Stimulated activated naive CD8-positive, alpha-beta T cell treated with anti-CD3 and anti-CD28 coated beads, Interleukin-15, amount 100 ng/mL, for 72 hours (primary cell): ENCODE measurements around the gene FMN2.

Experiments used
- ATAC-seq: fragments of 150-1000 bp; cut with Tn5 transposase; 2 replicates; pipeline ENCODE4 v1.10.0; 2021; ENCODE audit warnings: mild to moderate bottlenecking, moderate library complexity
- DNase-seq, 2 donors: peaks; one replicate each; pipeline ENCODE4 v3.0.0; 2021 to 2022
- H3K27ac Mint-ChIP-seq, 2 donors: one replicate each; pipeline ENCODE4 v1.8.0; 2022; ENCODE audit warnings: mild to moderate bottlenecking in 2 of 2, mixed read lengths in 2 of 2, moderate library complexity in 2 of 2
- H3K27me3 Mint-ChIP-seq: one replicate; pipeline ENCODE4 v1.8.0; 2022; ENCODE audit warnings: mixed read lengths
- H3K4me1 Mint-ChIP-seq: one replicate; pipeline ENCODE4 v1.8.0; 2022; ENCODE audit warnings: mild to moderate bottlenecking, mixed read lengths
- H3K4me3 Mint-ChIP-seq, 2 donors: one replicate each; pipeline ENCODE4 v1.8.0; 2022; ENCODE audit warnings: mild to moderate bottlenecking in 2 of 2, mixed read lengths in 2 of 2, moderate library complexity in 1 of 2
- H3K9me3 Mint-ChIP-seq, 2 donors: one replicate each; pipeline ENCODE4 v1.8.0; 2022; ENCODE audit warnings: mixed read lengths in 2 of 2

Gene FMN2

GRCh38 chr1:240344918-240345317 is 253.2 kb downstream of the FMN2 start:
- Mint-ChIP-seq H3K4me1 (no peaks in the 10 kb centered on the region), H3K27ac (no peak overlapping the region), H3K9me3 (peaks cover 0 to 5% of the 10 kb centered on the region in 2 donors), H3K27me3 (no peaks in the 10 kb centered on the region), H3K4me3 (no peak overlapping the region)
- ATAC-seq: no peak
- DNase-seq: no peak

- H3K9me3 Mint-ChIP-seq: peaks cover 9 to 16% of the 10 kb centered on the region in 2 donors
- ATAC-seq: no peak
- H3K4me3 Mint-ChIP-seq: no peak overlapping the region
- H3K4me1 Mint-ChIP-seq: no peaks in the 10 kb centered on the region
- DNase-seq: no peak
- no peaks in the 10 kb centered on the region for H3K27me3 Mint-ChIP-seq
- no peak overlapping the region for H3K27ac Mint-ChIP-seq
These were observed 258.0 kb downstream of the FMN2 start for GRCh38 chr1:240349695-240350094.

GRCh38 chr1:240350910-240351331 is 259.2 kb downstream of the FMN2 start:
- Mint-ChIP-seq H3K9me3 (peaks cover 9 to 16% of the 10 kb centered on the region in 2 donors), H3K4me3 (no peak overlapping the region), H3K4me1 (no peaks in the 10 kb centered on the region), H3K27ac (no peak overlapping the region), H3K27me3 (no peaks in the 10 kb centered on the region)
- no peak for ATAC-seq
- no peak for DNase-seq

- Mint-ChIP-seq H3K27me3 (no peaks in the 10 kb centered on the region), H3K4me1 (no peaks in the 10 kb centered on the region), H3K4me3 (no peak overlapping the region), H3K27ac (no peak overlapping the region), H3K9me3 (peaks cover 9 to 16% of the 10 kb centered on the region in 2 donors)
- no peak for ATAC-seq
- no peak for DNase-seq
These were observed 260.0 kb downstream of the FMN2 start for GRCh38 chr1:240351690-240352089.

GRCh38 chr1:240352769-240353168 is 261.1 kb downstream of the FMN2 start:
- H3K4me3 Mint-ChIP-seq: no peak overlapping the region
- peaks cover 9 to 16% of the 10 kb centered on the region in 2 donors for H3K9me3 Mint-ChIP-seq
- DNase-seq (no peak), ATAC-seq (no peak)
- H3K27ac Mint-ChIP-seq: no peak overlapping the region
- no peaks in the 10 kb centered on the region for H3K27me3 Mint-ChIP-seq
- no peaks in the 10 kb centered on the region for H3K4me1 Mint-ChIP-seq

- Mint-ChIP-seq H3K9me3 (peaks cover 16 to 18% of the 10 kb centered on the region in 2 donors), H3K4me3 (no peak overlapping the region), H3K27me3 (no peaks in the 10 kb centered on the region), H3K27ac (no peak overlapping the region), H3K4me1 (no peaks in the 10 kb centered on the region)
- no peak for DNase-seq
- no peak for ATAC-seq
These were observed 264.9 kb downstream of the FMN2 start for GRCh38 chr1:240356568-240356967.

- no peaks in the 10 kb centered on the region for H3K27me3 Mint-ChIP-seq
- no peaks in the 10 kb centered on the region for H3K4me1 Mint-ChIP-seq
- H3K4me3 Mint-ChIP-seq: no peak overlapping the region
- H3K27ac Mint-ChIP-seq: no peak overlapping the region
- ATAC-seq: no peak
- H3K9me3 Mint-ChIP-seq: peaks cover 8 to 13% of the 10 kb centered on the region in 2 donors
- no peak for DNase-seq
These were observed 270.4 kb downstream of the FMN2 start for GRCh38 chr1:240362046-240362445.

- ATAC-seq: no peak
These were observed 271.1 kb downstream of the FMN2 start for GRCh38 chr1:240362826-240363225.

GRCh38 chr1:240363315-240363714 is 271.6 kb downstream of the FMN2 start:
- no peak for ATAC-seq
- DNase-seq: no peak
- H3K27me3 Mint-ChIP-seq: no peaks in the 10 kb centered on the region
- no peaks in the 10 kb centered on the region for H3K4me1 Mint-ChIP-seq
- no peak overlapping the region for H3K4me3 Mint-ChIP-seq
- no peak overlapping the region for H3K27ac Mint-ChIP-seq
- H3K9me3 Mint-ChIP-seq: peaks cover 8 to 13% of the 10 kb centered on the region in 2 donors

More at GRCh38 chr1:240362826-240363225, 271.1 kb downstream of the FMN2 start:
- no peak for DNase-seq
- Mint-ChIP-seq H3K27ac (no peak overlapping the region), H3K4me3 (no peak overlapping the region), H3K4me1 (no peaks in the 10 kb centered on the region), H3K9me3 (peaks cover 8 to 13% of the 10 kb centered on the region in 2 donors), H3K27me3 (no peaks in the 10 kb centered on the region)

- no peaks in the 10 kb centered on the region for H3K4me1 Mint-ChIP-seq
- H3K27me3 Mint-ChIP-seq: no peaks in the 10 kb centered on the region
- DNase-seq (no peak), ATAC-seq (no peak)
- H3K27ac Mint-ChIP-seq: no peak overlapping the region
- peaks cover 8 to 13% of the 10 kb centered on the region in 2 donors for H3K9me3 Mint-ChIP-seq
- no peak overlapping the region for H3K4me3 Mint-ChIP-seq
These were observed 272.2 kb downstream of the FMN2 start for GRCh38 chr1:240363914-240364313.

GRCh38 chr1:240366636-240367035 is 275.0 kb downstream of the FMN2 start:
- no peaks in the 10 kb centered on the region for H3K4me1 Mint-ChIP-seq
- no peak overlapping the region for H3K27ac Mint-ChIP-seq
- H3K9me3 Mint-ChIP-seq: no peaks in the 10 kb centered on the region
- no peak overlapping the region for H3K4me3 Mint-ChIP-seq
- DNase-seq: no peak
- no peaks in the 10 kb centered on the region for H3K27me3 Mint-ChIP-seq
- no peak for ATAC-seq

GRCh38 chr1:240385551-240385950 is 293.9 kb downstream of the FMN2 start:
- no peaks in the 10 kb centered on the region for H3K27me3 Mint-ChIP-seq
- H3K4me3 Mint-ChIP-seq: no peak overlapping the region
- H3K9me3 Mint-ChIP-seq: peaks cover 5 to 7% of the 10 kb centered on the region in 2 donors
- no peak for DNase-seq
- H3K27ac Mint-ChIP-seq: no peak overlapping the region
- H3K4me1 Mint-ChIP-seq: no peaks in the 10 kb centered on the region
- ATAC-seq: no peak

- H3K27ac Mint-ChIP-seq: no peak overlapping the region
These were observed 294.6 kb downstream of the FMN2 start for GRCh38 chr1:240385985-240386978.

GRCh38 chr1:240387051-240387450 is 295.4 kb downstream of the FMN2 start:
- ATAC-seq (no peak), DNase-seq (no peak)
- H3K27ac Mint-ChIP-seq: no peak overlapping the region
- no peak overlapping the region for H3K4me3 Mint-ChIP-seq
- H3K9me3 Mint-ChIP-seq: no peaks in the 10 kb centered on the region
- no peaks in the 10 kb centered on the region for H3K4me1 Mint-ChIP-seq
- no peaks in the 10 kb centered on the region for H3K27me3 Mint-ChIP-seq

More at GRCh38 chr1:240385985-240386978, 294.6 kb downstream of the FMN2 start:
- H3K4me3 Mint-ChIP-seq: no peak overlapping the region
- no peaks in the 10 kb centered on the region for H3K4me1 Mint-ChIP-seq
- ATAC-seq: no peak
- no peaks in the 10 kb centered on the region for H3K9me3 Mint-ChIP-seq
- H3K27me3 Mint-ChIP-seq: no peaks in the 10 kb centered on the region
- DNase-seq: no peak

GRCh38 chr1:240391660-240392260 is 300.1 kb downstream of the FMN2 start:
- H3K9me3 Mint-ChIP-seq: peaks cover 0 to 7% of the 10 kb centered on the region in 2 donors
- DNase-seq (no peak), ATAC-seq (no peak)
- H3K4me1 Mint-ChIP-seq: no peaks in the 10 kb centered on the region
- H3K4me3 Mint-ChIP-seq: no peak overlapping the region
- H3K27ac Mint-ChIP-seq: no peak overlapping the region
- H3K27me3 Mint-ChIP-seq: no peaks in the 10 kb centered on the region

- no peak overlapping the region for H3K27ac Mint-ChIP-seq
- ATAC-seq: no peak
- no peak overlapping the region for H3K4me3 Mint-ChIP-seq
- no peaks in the 10 kb centered on the region for H3K4me1 Mint-ChIP-seq
- DNase-seq: no peak
- peaks cover 3 to 7% of the 10 kb centered on the region in 2 donors for H3K9me3 Mint-ChIP-seq
- H3K27me3 Mint-ChIP-seq: no peaks in the 10 kb centered on the region
These were observed 302.7 kb downstream of the FMN2 start for GRCh38 chr1:240394353-240394752.
